CD8-positive, alpha-beta memory T cell (primary cell): ENCODE data around the gene ZBTB46. TPM values are rescaled to one million over a fixed set of nuclear protein-coding genes. Genes with fewer than 3 reads are reported as not detected.

Experiments
- CTCF ChIA-PET: fragments of 350-600 bp; sonication (Branson Sonifier 250); formaldehyde crosslinking; loops from one replicate; lab custom pipeline; 2021; ENCODE audit warnings: antibody characterized with exemption; lab: Charles Lee
- POLR2A ChIA-PET: fragments of 350-600 bp; sonication (Branson Sonifier 250); formaldehyde crosslinking; loops from one replicate; lab custom pipeline; 2021; ENCODE audit warnings: antibody characterized with exemption; lab: Charles Lee
- DNase-seq, 5 donors: peaks; one replicate each; pipeline versions ENCODE4 v3.0.0 to v3.0.0-alpha.2; 2020 to 2022; ENCODE audit warnings: mixed read lengths in 1 of 5
- H3K27ac ChIP-seq: one replicate; pipeline ENCODE4 v1.7.0; 2013; ENCODE audit warnings: low read depth, mild to moderate bottlenecking, low read length, moderate library complexity
- H3K27me3 ChIP-seq: 2 replicates; pipeline ENCODE4 v1.7.0; 2013; ENCODE audit warnings: low read length, mild to moderate bottlenecking; ENCODE audit not compliant: insufficient read depth, poor library complexity, severe bottlenecking
- H3K36me3 ChIP-seq: 2 replicates; pipeline ENCODE4 v1.7.0; 2013; ENCODE audit warnings: mild to moderate bottlenecking, low read length, moderate library complexity; ENCODE audit not compliant: insufficient read depth
- H3K4me1 ChIP-seq: 2 replicates; pipeline ENCODE4 v1.7.0; 2013; ENCODE audit warnings: mild to moderate bottlenecking, low read length, moderate library complexity; ENCODE audit not compliant: insufficient read depth
- H3K4me3 ChIP-seq: 2 replicates; pipeline ENCODE4 v1.7.0; 2013; ENCODE audit warnings: mild to moderate bottlenecking, low read length
- H3K9me3 ChIP-seq: 2 replicates; pipeline ENCODE4 v1.7.0; 2013; ENCODE audit warnings: mild to moderate bottlenecking, low read length
- H3K27ac Mint-ChIP-seq, 8 donors: one replicate each; pipeline ENCODE4 v1.8.0; 2020 to 2021; ENCODE audit warnings: mixed read lengths in 8 of 8, mild to moderate bottlenecking in 6 of 8, inconsistent platforms in 3 of 8, moderate library complexity in 3 of 8
- H3K27me3 Mint-ChIP-seq, 2 donors: one replicate each; pipeline ENCODE4 v1.8.0; 2020 to 2021; ENCODE audit warnings: mixed read lengths in 2 of 2, mild to moderate bottlenecking in 1 of 2, moderate library complexity in 1 of 2
- H3K36me3 Mint-ChIP-seq, 3 donors: one replicate each; pipeline ENCODE4 v1.8.0; 2020 to 2021; ENCODE audit warnings: mixed read lengths in 3 of 3, inconsistent platforms in 1 of 3, mild to moderate bottlenecking in 1 of 3
- H3K4me1 Mint-ChIP-seq, 3 donors: one replicate each; pipeline ENCODE4 v1.8.0; 2020 to 2021; ENCODE audit warnings: mixed read lengths in 3 of 3, inconsistent platforms in 1 of 3, mild to moderate bottlenecking in 1 of 3
- H3K4me3 Mint-ChIP-seq, 7 donors: one replicate each; pipeline ENCODE4 v1.8.0; 2020 to 2021; ENCODE audit warnings: mixed read lengths in 7 of 7, mild to moderate bottlenecking in 6 of 7, moderate library complexity in 4 of 7, inconsistent platforms in 2 of 7
- H3K9me3 Mint-ChIP-seq, 5 donors: one replicate each; pipeline ENCODE4 v1.8.0; 2020 to 2022; ENCODE audit warnings: mixed read lengths in 5 of 5, mild to moderate bottlenecking in 3 of 5, moderate library complexity in 2 of 5, inconsistent platforms in 1 of 5
- polyA plus RNA-seq: library from polyadenylated mRNA; unstranded; fragments of 300-500 nt; fragmentation: Illumina TruSeq; gene quantifications from one replicate; pipeline ENCODE4 v1.2.3, GENCODE V29; 2021
- total RNA-seq, 2 experiments: library from RNA; stranded (reverse); gene quantifications; one replicate each; pipeline ENCODE4 v1.2.3, GENCODE V29; 2021

ZBTB46 gene
- total and polyA plus RNA-seq, 3 experiments from 2014 or later, result 0.08 to 0.39 (median 0.31) TPM

DNA sequence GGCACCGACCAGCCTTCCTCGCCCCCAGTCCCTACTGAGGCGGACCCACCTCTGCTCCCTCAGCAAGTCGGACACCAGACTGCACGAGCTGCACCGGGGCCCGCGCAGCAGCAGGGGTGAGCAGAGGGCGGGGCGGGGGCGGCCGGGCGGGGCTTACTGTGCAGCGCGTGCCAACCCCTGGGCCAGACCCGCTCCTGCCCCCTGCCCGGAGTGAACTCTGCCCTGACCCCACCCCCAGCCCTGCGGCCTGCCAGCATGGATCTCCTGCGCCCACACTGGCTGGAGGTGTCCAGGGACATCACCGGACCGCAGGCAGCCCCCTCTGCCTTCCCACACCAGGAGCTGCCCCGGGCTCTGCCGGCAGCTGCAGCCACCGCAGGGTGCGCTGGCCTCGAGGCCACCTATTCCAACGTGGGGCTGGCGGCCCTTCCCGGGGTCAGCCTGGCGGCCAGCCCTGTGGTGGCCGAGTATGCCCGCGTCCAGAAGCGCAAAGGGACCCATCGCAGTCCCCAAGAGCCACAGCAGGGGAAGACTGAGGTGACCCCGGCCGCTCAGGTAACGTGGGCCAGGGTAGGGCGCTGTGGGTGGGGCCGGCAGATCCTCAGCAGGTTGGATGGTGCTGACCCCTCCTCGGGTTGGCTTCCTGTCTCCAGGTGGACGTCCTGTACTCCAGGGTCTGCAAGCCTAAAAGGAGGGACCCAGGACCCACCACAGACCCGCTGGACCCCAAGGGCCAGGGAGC lies 92.9 kb downstream of the ZBTB46 start:
- Mint-ChIP-seq H3K36me3 (peaks cover 2 to 36% (median 5%) of the 10 kb centered on the region in 3 donors), H3K9me3 (no peaks in the 10 kb centered on the region), H3K27ac (peak overlapping the region in 1 of 8 donors; percentile 20), H3K4me3 (peak overlapping the region; percentile 38 to 92 (median 73)), H3K4me1 (peaks cover 11 to 39% (median 17%) of the 10 kb centered on the region in 3 donors), H3K27me3 (peaks cover 0 to 3% of the 10 kb centered on the region in 2 donors)
- Histone ChIP-seq H3K36me3 (peaks cover 24% of the 10 kb centered on the region), H3K9me3 (no peaks in the 10 kb centered on the region), H3K4me1 (peaks cover 30% of the 10 kb centered on the region), H3K27ac (peak overlapping the region; percentile 9), H3K27me3 (no peaks in the 10 kb centered on the region), H3K4me3 (peak overlapping the region; percentile 96)
- ChIA-PET POLR2A (interaction anchor here (0.8 to 4.9 kb wide), 7 partner anchors 10 to 176 kb away, joined by 3 to 84 read pairs (median 4); partner anchors contain the start of genes ARFRP1 and ZGPAT), CTCF (interaction anchor here (1.0 to 4.5 kb wide), 6 partner anchors 11 to 46 kb away, joined by 3 to 39 read pairs (median 7); partner anchors contain the start of genes ARFRP1 and ZGPAT)
- DNase-seq, result peak; percentile 26 to 65 (median 33)

DNA sequence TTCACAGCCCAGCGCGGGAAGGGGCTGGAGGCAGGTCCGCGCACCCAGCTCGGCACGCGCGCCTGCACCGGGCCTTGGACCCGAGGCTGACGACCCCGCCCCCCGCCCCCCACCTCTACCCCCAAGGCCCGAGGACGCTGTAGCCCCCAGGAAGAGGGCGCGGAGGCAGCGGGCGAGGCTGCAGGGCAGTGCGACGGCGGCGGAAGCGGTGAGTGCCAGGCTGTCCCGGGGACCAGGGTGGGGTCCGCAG lies 93.4 kb downstream of the ZBTB46 start:
- peaks cover 11 to 39% (median 17%) of the 10 kb centered on the region in 3 donors for H3K4me1 Mint-ChIP-seq
- H3K27ac Mint-ChIP-seq, result no peak overlapping the region
- H3K9me3 Mint-ChIP-seq, result no peaks in the 10 kb centered on the region
- no peak for DNase-seq
- peaks cover 34% of the 10 kb centered on the region for H3K4me1 ChIP-seq
- POLR2A ChIA-PET, result interaction anchor here (0.8 to 4.9 kb wide), 6 partner anchors 13 to 99 kb away, joined by 3 to 84 read pairs (median 4); partner anchors contain the start of genes ARFRP1, RTEL1 and ZGPAT
- H3K36me3 ChIP-seq, result peaks cover 22% of the 10 kb centered on the region
- H3K27ac ChIP-seq, result no peak overlapping the region
- H3K4me3 ChIP-seq, result peak overlapping the region; percentile 96
- H3K27me3 Mint-ChIP-seq, result peaks cover 0 to 3% of the 10 kb centered on the region in 2 donors
- CTCF ChIA-PET, result interaction anchor here (1.0 to 4.5 kb wide), 8 partner anchors 13 to 127 kb away, joined by 3 to 39 read pairs (median 7); partner anchors contain the start of genes ARFRP1 and ZGPAT
- no peaks in the 10 kb centered on the region for H3K9me3 ChIP-seq
- peaks cover 2 to 35% (median 5%) of the 10 kb centered on the region in 3 donors for H3K36me3 Mint-ChIP-seq
- H3K27me3 ChIP-seq, result no peaks in the 10 kb centered on the region
- peak overlapping the region; percentile 88 to 95 (median 92) for H3K4me3 Mint-ChIP-seq

DNA sequence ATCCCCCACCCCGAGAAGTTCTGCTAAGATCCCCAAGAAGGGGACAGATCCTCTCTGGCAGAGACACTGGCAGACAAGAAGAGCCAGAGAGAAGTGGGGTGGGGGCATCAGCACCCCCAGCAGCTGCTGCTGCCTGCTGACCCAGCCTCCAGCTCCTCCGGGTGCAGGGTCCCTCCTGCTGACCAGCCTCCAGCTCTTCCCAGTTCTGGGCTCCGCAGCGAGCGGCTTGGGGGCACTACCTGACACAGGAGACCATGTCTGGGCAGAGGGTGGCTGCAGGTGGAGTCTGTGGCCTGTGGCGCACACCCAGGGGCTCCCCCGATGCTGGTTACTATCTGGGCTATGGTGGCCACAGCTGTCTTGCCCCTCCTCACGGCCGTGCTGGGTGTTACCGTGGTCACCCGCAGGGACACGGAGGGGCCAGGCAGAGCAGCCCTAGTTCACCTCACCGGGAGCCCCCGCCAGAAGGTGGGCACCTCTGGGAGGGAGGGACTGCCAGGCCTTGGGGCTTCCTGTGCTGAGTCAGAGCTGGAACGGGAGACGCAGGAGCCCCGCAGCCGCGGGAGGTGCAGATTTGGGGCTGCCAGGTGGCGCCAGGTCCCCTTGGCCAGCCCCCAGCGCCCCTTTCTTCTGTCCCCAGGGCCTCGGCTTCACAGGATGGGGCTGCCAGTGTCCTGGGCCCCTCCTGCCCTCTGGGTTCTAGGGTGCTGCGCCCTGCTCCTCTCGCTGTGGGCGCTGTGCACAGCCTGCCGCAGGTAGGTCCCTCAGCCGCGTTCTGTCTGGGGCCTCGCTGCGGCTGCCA lies 94.0 kb downstream of the ZBTB46 start:
- H3K4me3 Mint-ChIP-seq, result peak overlapping the region; percentile 88 to 95 (median 92)
- H3K36me3 Mint-ChIP-seq, result peaks cover 2 to 35% (median 5%) of the 10 kb centered on the region in 3 donors
- H3K9me3 ChIP-seq, result no peaks in the 10 kb centered on the region
- no peaks in the 10 kb centered on the region for H3K9me3 Mint-ChIP-seq
- peaks cover 39% of the 10 kb centered on the region for H3K4me1 ChIP-seq
- peak overlapping the region; percentile 96 for H3K4me3 ChIP-seq
- H3K27ac Mint-ChIP-seq, result peak overlapping the region; percentile 84 to 97 (median 92)
- peak; percentile 61 to 84 (median 73) for DNase-seq
- peaks cover 19% of the 10 kb centered on the region for H3K36me3 ChIP-seq
- H3K27me3 ChIP-seq, result no peaks in the 10 kb centered on the region
- POLR2A ChIA-PET, result interaction anchor here (0.6 to 4.9 kb wide), 14 partner anchors 9 to 127 kb away, joined by 3 to 84 read pairs (median 5); partner anchors contain the start of genes ARFRP1, GMEB2, RTEL1 and TPD52L2
- peaks cover 0 to 3% of the 10 kb centered on the region in 2 donors for H3K27me3 Mint-ChIP-seq
- peak overlapping the region; percentile 87 for H3K27ac ChIP-seq
- CTCF ChIA-PET, result interaction anchor here (1.1 to 4.5 kb wide), 14 partner anchors 12 to 199 kb away, joined by 3 to 39 read pairs (median 6); partner anchors contain the start of genes ARFRP1, PTK6 and ZGPAT
- H3K4me1 Mint-ChIP-seq, result peaks cover 11 to 39% (median 17%) of the 10 kb centered on the region in 3 donors

DNA sequence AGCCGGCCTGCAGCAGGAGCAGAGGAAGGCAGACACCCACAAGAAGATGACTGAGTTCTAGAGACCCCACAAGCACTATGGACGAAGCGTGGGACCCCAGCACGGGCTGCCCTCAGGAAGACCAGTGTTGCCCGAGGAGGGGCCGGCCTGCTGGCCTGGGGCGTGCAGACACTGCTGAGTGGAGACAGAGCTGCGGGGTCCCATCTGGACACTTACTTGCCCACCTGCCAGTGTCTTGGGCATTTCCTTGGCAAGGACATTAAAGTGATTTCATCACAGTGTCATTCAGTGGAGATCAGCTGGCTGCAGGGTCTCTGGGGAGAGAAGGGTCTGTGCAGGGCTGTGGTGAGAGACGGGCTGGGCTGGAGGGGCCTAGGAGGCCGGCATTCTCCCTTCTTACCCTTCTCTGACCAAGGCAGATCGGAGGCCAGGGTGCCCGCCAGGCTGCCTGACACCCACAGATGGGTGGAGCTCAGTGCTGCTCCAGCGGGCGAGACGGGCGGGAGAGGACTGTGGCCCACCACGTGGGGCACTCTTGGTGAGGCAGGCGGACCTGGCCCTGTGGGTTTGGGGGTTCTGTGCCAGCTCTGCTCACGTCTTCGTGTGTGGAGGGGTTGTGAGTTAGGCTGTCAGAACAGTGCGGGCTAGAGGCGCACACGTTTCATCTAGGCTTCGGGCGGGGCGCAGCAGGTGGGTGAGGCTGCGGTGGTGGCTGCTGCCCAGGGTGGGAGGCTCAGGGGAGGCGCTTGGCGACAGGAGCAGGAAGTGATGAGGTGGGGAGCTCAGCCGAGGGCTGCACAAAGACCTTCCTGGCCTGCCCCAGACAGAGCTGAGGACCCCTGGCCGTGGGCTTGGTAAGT lies 95.0 kb downstream of the ZBTB46 start, which contains the start of gene LIME1:
LIME1 (plus strand) TSS at position 806 of the 860 bp plus-strand sequence. CDS start 886 bp downstream, outside the sequence.
- H3K9me3 ChIP-seq, result no peaks in the 10 kb centered on the region
- peaks cover 42% of the 10 kb centered on the region for H3K4me1 ChIP-seq
- DNase-seq, result peak; percentile 74 to 92 (median 89)
- Mint-ChIP-seq H3K27ac (peak within 1 kb of the TSS; percentile 84 to 97 (median 92)), H3K36me3 (peaks cover 2 to 33% (median 5%) of the 10 kb centered on the region in 3 donors), H3K27me3 (peaks cover 0 to 3% of the 10 kb centered on the region in 2 donors), H3K4me3 (peak within 1 kb of the TSS; percentile 88 to 95 (median 92)), H3K9me3 (no peaks in the 10 kb centered on the region), H3K4me1 (peaks cover 11 to 35% (median 17%) of the 10 kb centered on the region in 3 donors)
- peak within 1 kb of the TSS; percentile 87 for H3K27ac ChIP-seq
- H3K4me3 ChIP-seq, result peak within 1 kb of the TSS; percentile 96
- H3K36me3 ChIP-seq, result peaks cover 13% of the 10 kb centered on the region
- POLR2A ChIA-PET, result interaction anchor here (0.6 to 4.9 kb wide), 11 partner anchors 9 to 128 kb away, joined by 3 to 84 read pairs (median 7); partner anchors contain the start of genes ARFRP1, GMEB2, TPD52L2 and ZGPAT
- CTCF ChIA-PET, result interaction anchor here (0.7 to 4.5 kb wide), 18 partner anchors 8 to 198 kb away, joined by 3 to 39 read pairs (median 4); partner anchors contain the start of genes ARFRP1, PTK6 and ZGPAT
- no peaks in the 10 kb centered on the region for H3K27me3 ChIP-seq

DNA sequence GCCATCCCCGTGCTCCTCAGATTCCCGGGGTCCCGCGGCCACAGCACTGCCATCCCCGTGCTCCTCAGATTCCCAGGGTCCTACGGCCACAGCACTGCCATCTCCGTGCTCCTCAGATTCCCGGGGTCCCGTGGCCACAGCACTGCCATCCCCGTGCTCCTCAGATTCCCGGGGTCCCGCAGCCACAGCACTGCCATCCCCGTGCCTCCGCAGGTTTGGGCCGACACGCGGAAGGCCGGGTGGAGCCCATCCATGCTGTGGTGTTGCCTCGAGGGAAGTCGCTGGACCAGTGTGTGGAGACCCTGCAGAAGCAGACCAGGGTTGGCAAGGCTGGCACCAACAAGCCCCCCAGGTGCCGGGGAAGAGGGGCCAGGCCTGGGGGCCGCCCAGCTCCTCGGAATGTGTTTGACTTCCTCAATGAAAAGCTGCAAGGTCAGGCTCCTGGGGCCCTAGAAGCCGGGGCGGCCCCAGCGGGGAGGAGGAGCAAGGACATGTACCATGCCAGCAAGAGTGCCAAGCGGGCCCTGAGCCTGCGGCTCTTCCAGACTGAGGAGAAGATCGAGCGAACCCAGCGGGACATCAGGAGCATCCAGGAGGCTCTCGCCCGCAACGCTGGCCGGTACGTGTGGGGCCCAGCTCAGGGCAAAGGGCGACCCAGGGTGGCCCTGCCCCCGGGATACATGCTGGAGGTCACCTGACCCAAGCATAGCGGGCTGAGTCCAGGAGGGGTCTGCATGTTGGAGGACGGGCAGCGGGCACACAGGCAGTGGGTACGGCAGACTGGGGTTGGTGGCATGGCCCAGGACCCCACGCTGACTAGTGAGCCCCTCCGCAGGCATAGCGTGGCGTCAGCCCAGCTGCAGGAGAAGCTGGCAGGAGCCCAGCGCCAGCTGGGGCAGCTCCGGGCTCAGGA lies 95.9 kb downstream of the ZBTB46 start:
- no peak overlapping the region for H3K4me3 ChIP-seq
- Mint-ChIP-seq H3K9me3 (no peaks in the 10 kb centered on the region), H3K27ac (peak overlapping the region in 4 of 8 donors; percentile 84 to 94 (median 90)), H3K27me3 (peaks cover 0 to 3% of the 10 kb centered on the region in 2 donors), H3K4me1 (peaks cover 11 to 35% (median 17%) of the 10 kb centered on the region in 3 donors), H3K36me3 (peaks cover 2 to 34% (median 5%) of the 10 kb centered on the region in 3 donors), H3K4me3 (peak overlapping the region in 6 of 7 donors; percentile 88 to 93 (median 92))
- H3K36me3 ChIP-seq, result peaks cover 13% of the 10 kb centered on the region
- POLR2A ChIA-PET, result interaction anchor here (1.3 to 4.9 kb wide), 5 partner anchors 8 to 129 kb away, joined by 6 to 84 read pairs (median 11); partner anchors contain the start of genes ARFRP1, GMEB2, TPD52L2 and ZGPAT
- peaks cover 48% of the 10 kb centered on the region for H3K4me1 ChIP-seq
- H3K27ac ChIP-seq, result no peak overlapping the region
- DNase-seq, result no peak
- H3K9me3 ChIP-seq, result no peaks in the 10 kb centered on the region
- H3K27me3 ChIP-seq, result no peaks in the 10 kb centered on the region
- CTCF ChIA-PET, result interaction anchor here (0.7 to 4.5 kb wide), 13 partner anchors 9 to 168 kb away, joined by 3 to 39 read pairs (median 3); partner anchors contain the start of genes ARFRP1 and ZGPAT
